GM19193 (cell line): ENCODE measurements around the gene HGS.

ENCODE experiments used
- POLR2A ChIP-seq: IDR thresholded peaks from 4 replicates; pipeline ENCODE4 v1.6.1; 2011; ENCODE audit not compliant: insufficient read depth, insufficient read length; ENCODE audit errors: extremely low read depth

HGS gene

GRCh38 chr17:81706232-81706611 is 22.4 kb downstream of the HGS start:
- TF ChIP-seq POLR2A: no peak

GRCh38 chr17:81706757-81707624 is 23.2 kb downstream of the HGS start:
- TF ChIP-seq POLR2A: no peak

GRCh38 chr17:81707725-81708646 is 24.2 kb downstream of the HGS start:
- peak; percentile 6 for TF ChIP-seq POLR2A

- no peak for TF ChIP-seq POLR2A
Measured at GRCh38 chr17:81708739-81709185, 25.0 kb downstream of the HGS start.

- no peak for TF ChIP-seq POLR2A
Measured at GRCh38 chr17:81710514-81711308, 26.9 kb downstream of the HGS start.

- no peak for TF ChIP-seq POLR2A
Measured at GRCh38 chr17:81711814-81712467, 28.1 kb downstream of the HGS start, which contains the start of gene SLC25A10. Gene SLC25A10, plus strand, starts transcription at chr17:81712284. Its CDS starts 143 bp downstream, at chr17:81712427.

GRCh38 chr17:81712468-81713003 is 28.7 kb downstream of the HGS start:
- no peak for TF ChIP-seq POLR2A

GRCh38 chr17:81713004-81713555 is 29.3 kb downstream of the HGS start:
- no peak for TF ChIP-seq POLR2A

- TF ChIP-seq POLR2A: no peak
Measured at GRCh38 chr17:81713556-81714411, 30.0 kb downstream of the HGS start.

GRCh38 chr17:81714412-81715106 is 30.7 kb downstream of the HGS start:
- no peak for TF ChIP-seq POLR2A

- TF ChIP-seq POLR2A: no peak
Measured at GRCh38 chr17:81715107-81715871, 31.5 kb downstream of the HGS start.
